Skeletal muscle tissue (tissue), 4 donors: ENCODE data around the gene ANTKMT. TPM values are rescaled to one million over a fixed set of nuclear protein-coding genes. Genes with fewer than 3 reads are reported as not detected.

Source experiments
- H3K27ac ChIP-seq: one replicate; pipeline ENCODE4 v1.7.0; 2013; ENCODE audit warnings: mild to moderate bottlenecking, low read depth, low read length, inconsistent platforms
- H3K27me3 ChIP-seq, 3 donors: one replicate each; pipeline ENCODE4 v1.7.0; 2013; ENCODE audit warnings: low read length in 3 of 3; ENCODE audit not compliant: control insufficient read depth in 3 of 3, insufficient read depth in 3 of 3
- H3K36me3 ChIP-seq, 3 donors: one replicate each; pipeline ENCODE4 v1.7.0; 2013; ENCODE audit warnings: low read length in 3 of 3; ENCODE audit not compliant: control insufficient read depth in 3 of 3, insufficient read depth in 3 of 3
- H3K4me1 ChIP-seq, 3 donors: one replicate each; pipeline ENCODE4 v1.7.0; 2013; ENCODE audit warnings: low read length in 3 of 3, mild to moderate bottlenecking in 3 of 3; ENCODE audit not compliant: control insufficient read depth in 3 of 3, insufficient read depth in 3 of 3
- H3K4me3 ChIP-seq, 3 donors: one replicate each; pipeline ENCODE4 v1.7.0; 2013; ENCODE audit warnings: low read length in 3 of 3
- H3K9ac ChIP-seq, 3 donors: one replicate each; pipeline ENCODE4 v1.7.0; 2013; ENCODE audit warnings: low read length in 3 of 3, mild to moderate bottlenecking in 3 of 3, moderate library complexity in 2 of 3, low read depth in 1 of 3
- H3K9me3 ChIP-seq, 3 donors: one replicate each; pipeline ENCODE4 v1.7.0; 2013; ENCODE audit warnings: low read length in 3 of 3; ENCODE audit not compliant: control insufficient read depth in 3 of 3
- total RNA-seq: library from RNA; depleted of rRNA; stranded (reverse); fragments of >200 nt; gene quantifications from one replicate; pipeline ENCODE4 v1.2.3, GENCODE V29; 2014
- donor health status: Osteomylitis.

Gene ANTKMT
- total RNA-seq: 12.0 TPM

GRCh38 chr16:720990-721764 is at the start of gene ANTKMT:
ANTKMT (plus strand) TSS chr16:721146; CDS start chr16:721275, 129 bp downstream.
- H3K27ac ChIP-seq: peak within 1 kb of the TSS; percentile 79
- H3K36me3 ChIP-seq: peaks cover 0 to 2% (median 2%) of the 10 kb centered on the region in 3 donors
- peak within 1 kb of the TSS; percentile 71 to 89 (median 88) for H3K4me3 ChIP-seq
- peaks cover 26 to 35% (median 30%) of the 10 kb centered on the region in 3 donors for H3K4me1 ChIP-seq
- H3K9ac ChIP-seq: peak within 1 kb of the TSS; percentile 80 to 97 (median 88)
- H3K9me3 ChIP-seq: no peaks in the 10 kb centered on the region
- H3K27me3 ChIP-seq: peaks cover 9 to 17% (median 11%) of the 10 kb centered on the region in 3 donors

DNA sequence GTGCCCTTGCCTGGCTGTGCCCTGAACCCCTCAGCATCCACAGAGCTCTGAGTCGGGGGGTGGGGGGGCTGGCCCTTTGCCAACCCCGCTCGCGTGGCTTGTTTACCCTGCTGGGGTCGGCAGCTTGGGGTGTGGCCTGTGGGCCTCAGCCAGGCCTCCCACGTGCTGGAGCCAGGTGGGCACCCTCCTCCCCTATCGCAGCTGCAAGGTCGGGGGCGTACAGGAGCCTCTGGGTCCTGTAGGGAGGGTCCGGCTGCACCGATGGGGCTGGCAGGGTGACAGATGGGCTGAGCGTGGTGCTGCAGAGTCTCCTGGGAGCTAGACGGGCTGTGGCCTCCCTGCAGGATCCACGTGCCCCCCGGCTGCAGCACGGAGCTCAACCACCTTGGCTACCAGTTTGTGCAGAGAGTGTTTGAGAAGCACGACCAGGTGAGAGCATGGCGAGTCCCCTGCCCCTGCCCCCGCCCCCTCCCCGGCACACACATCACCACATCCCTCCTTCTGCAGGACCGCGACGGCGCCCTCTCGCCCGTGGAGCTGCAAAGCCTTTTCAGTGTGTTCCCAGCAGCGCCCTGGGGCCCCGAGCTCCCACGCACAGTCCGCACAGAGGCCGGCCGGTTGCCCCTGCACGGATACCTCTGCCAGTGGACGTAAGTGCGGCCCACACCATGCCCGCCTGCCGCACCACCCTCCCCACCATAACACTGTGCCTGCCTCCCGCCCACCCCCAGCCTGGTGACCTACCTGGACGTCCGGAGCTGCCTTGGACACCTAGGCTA is 49.4 kb upstream of the ANTKMT start:
- Histone ChIP-seq H3K9me3 (no peaks in the 10 kb centered on the region), H3K4me1 (peaks cover 19 to 27% (median 25%) of the 10 kb centered on the region in 3 donors), H3K27me3 (peaks cover 0 to 12% (median 7%) of the 10 kb centered on the region in 3 donors), H3K36me3 (peaks cover 32 to 40% (median 37%) of the 10 kb centered on the region in 3 donors), H3K27ac (no peak overlapping the region), H3K4me3 (no peak overlapping the region), H3K9ac (no peak overlapping the region)

DNA sequence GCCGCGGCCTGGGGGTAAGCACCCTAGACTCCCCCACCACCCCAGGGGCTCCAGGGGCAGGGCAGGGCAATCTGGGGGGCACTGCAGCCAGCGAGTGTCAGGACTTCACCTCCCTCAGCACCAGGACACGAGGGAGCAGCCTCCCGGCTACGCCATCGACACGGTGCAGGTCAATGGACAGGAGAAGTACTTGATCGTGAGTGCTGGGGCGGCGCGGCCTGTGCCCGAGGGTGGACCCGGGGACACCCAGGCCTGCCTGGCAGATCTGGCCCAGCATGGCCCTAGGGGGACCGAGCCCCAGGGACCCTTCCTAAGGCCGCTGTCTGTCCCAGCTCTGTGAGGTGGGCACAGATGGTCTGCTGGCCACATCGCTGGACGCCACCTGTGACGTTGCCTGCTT is 48.6 kb upstream of the ANTKMT start:
- Histone ChIP-seq H3K9ac (no peak overlapping the region), H3K4me3 (no peak overlapping the region), H3K27ac (no peak overlapping the region), H3K9me3 (no peaks in the 10 kb centered on the region), H3K4me1 (peaks cover 16 to 23% (median 21%) of the 10 kb centered on the region in 3 donors), H3K27me3 (peaks cover 0 to 15% (median 7%) of the 10 kb centered on the region in 3 donors), H3K36me3 (peaks cover 32 to 40% (median 37%) of the 10 kb centered on the region in 3 donors)

DNA sequence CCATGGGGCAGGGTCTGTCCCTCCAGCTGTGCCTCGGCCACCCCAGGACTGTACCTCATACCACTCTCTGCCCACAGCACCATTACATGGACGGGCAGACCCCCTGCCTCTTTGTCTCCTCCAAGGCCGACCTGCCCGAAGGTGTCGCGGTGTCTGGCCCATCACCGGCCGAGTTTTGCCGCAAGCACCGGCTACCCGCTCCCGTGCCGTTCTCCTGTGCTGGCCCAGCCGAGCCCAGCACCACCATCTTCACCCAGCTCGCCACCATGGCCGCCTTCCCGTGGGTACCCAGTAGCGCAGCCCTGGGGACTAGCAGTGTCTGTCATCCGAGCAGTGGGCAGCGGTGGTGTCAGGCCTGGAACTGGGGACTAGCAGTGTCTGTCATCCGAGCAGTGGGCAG is 48.1 kb upstream of the ANTKMT start:
- no peak overlapping the region for H3K9ac ChIP-seq
- H3K4me1 ChIP-seq: peaks cover 12 to 19% (median 17%) of the 10 kb centered on the region in 3 donors
- H3K36me3 ChIP-seq: peaks cover 32 to 40% (median 37%) of the 10 kb centered on the region in 3 donors
- peaks cover 0 to 16% (median 7%) of the 10 kb centered on the region in 3 donors for H3K27me3 ChIP-seq
- no peaks in the 10 kb centered on the region for H3K9me3 ChIP-seq
- no peak overlapping the region for H3K27ac ChIP-seq
- no peak overlapping the region for H3K4me3 ChIP-seq

DNA sequence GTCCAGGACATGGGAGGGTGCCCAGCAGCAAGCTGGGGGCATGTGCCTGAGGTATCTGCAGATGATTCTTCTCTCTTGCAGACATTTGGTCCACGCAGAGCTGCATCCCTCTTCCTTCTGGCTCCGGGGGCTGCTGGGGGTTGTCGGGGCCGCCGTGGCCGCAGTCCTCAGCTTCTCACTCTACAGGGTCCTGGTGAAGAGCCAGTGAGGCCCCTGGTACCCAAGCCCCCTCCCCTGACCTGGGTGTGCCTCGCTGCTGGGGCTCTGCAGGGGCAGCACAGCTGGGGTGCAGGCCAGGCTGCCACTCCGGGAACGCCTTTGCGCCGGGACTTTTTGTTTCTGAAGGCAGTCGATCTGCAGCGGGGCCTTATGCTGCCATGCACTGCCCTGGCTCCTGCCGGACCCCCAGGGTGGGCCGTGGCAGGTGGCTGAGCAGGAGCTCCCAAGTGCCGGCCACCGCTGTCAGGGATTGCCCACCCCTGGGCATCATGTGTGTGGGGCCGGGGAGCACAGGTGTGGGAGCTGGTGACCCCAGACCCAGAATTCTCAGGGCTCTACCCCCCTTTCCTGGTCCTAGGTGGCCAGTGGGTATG is 47.5 kb upstream of the ANTKMT start:
- Histone ChIP-seq H3K27me3 (peaks cover 0 to 16% (median 7%) of the 10 kb centered on the region in 3 donors), H3K9ac (no peak overlapping the region), H3K9me3 (no peaks in the 10 kb centered on the region), H3K4me1 (peaks cover 12 to 18% (median 17%) of the 10 kb centered on the region in 3 donors), H3K27ac (no peak overlapping the region), H3K4me3 (no peak overlapping the region), H3K36me3 (peaks cover 32 to 40% (median 37%) of the 10 kb centered on the region in 3 donors)

- peaks cover 0 to 16% (median 7%) of the 10 kb centered on the region in 3 donors for H3K27me3 ChIP-seq
- H3K9ac ChIP-seq: peak overlapping the region in 2 of 3 donors; percentile 33 to 45
- H3K4me3 ChIP-seq: no peak overlapping the region
- H3K27ac ChIP-seq: no peak overlapping the region
- no peaks in the 10 kb centered on the region for H3K9me3 ChIP-seq
- peaks cover 5 to 16% (median 10%) of the 10 kb centered on the region in 3 donors for H3K4me1 ChIP-seq
- H3K36me3 ChIP-seq: peaks cover 30 to 37% (median 36%) of the 10 kb centered on the region in 3 donors
Measured at GRCh38 chr16:674214-674881, 46.6 kb upstream of the ANTKMT start.

- Histone ChIP-seq H3K36me3 (peaks cover 25 to 36% (median 28%) of the 10 kb centered on the region in 3 donors), H3K27me3 (peaks cover 0 to 16% (median 7%) of the 10 kb centered on the region in 3 donors), H3K27ac (no peak within 1 kb of the TSS), H3K4me3 (peak within 1 kb of the TSS in 2 of 3 donors; percentile 29 to 32), H3K9me3 (no peaks in the 10 kb centered on the region), H3K4me1 (peaks cover 6 to 16% (median 13%) of the 10 kb centered on the region in 3 donors), H3K9ac (peak within 1 kb of the TSS in 1 of 3 donors; percentile 57)
Measured at GRCh38 chr16:674968-675883, 45.7 kb upstream of the ANTKMT start, which contains the start of gene RHBDL1. RHBDL1 (plus strand) TSS chr16:675671; CDS start chr16:675791, 120 bp downstream.

- Histone ChIP-seq H3K27ac (no peak overlapping the region), H3K4me3 (no peak overlapping the region)
Measured at GRCh38 chr16:675884-676564, 44.9 kb upstream of the ANTKMT start.

More at GRCh38 chr16:675884-676564, 44.9 kb upstream of the ANTKMT start:
- peaks cover 10 to 20% (median 17%) of the 10 kb centered on the region in 3 donors for H3K4me1 ChIP-seq
- peaks cover 17 to 28% (median 21%) of the 10 kb centered on the region in 3 donors for H3K36me3 ChIP-seq
- peak overlapping the region in 1 of 3 donors; percentile 57 for H3K9ac ChIP-seq
- peaks cover 0 to 16% (median 7%) of the 10 kb centered on the region in 3 donors for H3K27me3 ChIP-seq
- no peaks in the 10 kb centered on the region for H3K9me3 ChIP-seq
